Measurements from ENCODE around the gene FKBP2.

DNA sequence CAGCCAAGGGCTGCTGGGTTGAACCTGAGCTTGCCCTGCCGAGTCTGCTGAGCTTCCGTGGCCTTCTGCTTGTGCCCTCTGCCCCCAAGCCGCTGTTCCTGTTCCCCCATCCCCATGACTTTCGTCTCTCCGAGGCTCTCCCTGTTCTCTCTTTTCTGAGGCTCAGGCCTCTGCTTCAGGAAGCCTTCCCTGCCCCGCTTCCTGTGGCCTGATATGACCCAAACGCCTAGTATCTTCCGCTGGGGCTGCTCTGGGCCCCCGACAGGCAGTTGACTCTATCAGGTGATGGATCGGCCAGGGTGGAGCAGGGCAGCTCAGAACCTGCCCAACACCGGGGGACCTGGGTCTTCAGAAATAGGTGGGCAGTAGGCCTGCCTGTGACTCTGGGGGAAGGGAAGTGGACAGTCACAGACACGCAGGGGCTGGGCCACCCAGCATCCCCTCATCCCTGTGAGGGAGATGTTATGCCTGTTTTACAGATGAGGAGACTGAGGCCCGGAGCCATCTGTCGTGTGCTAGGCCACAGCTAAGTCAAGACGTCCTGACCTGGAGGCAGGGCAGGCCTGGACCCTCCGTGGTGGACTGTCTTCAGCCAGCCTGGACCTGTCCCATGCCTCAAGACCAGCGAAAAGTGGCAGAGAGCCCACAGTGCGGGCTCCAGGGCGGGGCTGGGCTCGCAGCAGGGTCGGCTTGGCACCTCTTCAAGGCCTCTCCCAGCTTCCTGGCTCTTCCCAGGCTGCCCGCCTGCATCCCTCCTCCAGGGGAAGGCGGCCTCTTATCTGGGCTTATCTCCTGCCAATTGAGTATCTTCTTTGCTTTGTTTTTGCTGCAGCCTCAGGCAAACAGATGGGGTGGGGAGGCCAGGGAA, 27.4 kb downstream of the FKBP2 start:
- TF ChIP-seq, protein P1, sequence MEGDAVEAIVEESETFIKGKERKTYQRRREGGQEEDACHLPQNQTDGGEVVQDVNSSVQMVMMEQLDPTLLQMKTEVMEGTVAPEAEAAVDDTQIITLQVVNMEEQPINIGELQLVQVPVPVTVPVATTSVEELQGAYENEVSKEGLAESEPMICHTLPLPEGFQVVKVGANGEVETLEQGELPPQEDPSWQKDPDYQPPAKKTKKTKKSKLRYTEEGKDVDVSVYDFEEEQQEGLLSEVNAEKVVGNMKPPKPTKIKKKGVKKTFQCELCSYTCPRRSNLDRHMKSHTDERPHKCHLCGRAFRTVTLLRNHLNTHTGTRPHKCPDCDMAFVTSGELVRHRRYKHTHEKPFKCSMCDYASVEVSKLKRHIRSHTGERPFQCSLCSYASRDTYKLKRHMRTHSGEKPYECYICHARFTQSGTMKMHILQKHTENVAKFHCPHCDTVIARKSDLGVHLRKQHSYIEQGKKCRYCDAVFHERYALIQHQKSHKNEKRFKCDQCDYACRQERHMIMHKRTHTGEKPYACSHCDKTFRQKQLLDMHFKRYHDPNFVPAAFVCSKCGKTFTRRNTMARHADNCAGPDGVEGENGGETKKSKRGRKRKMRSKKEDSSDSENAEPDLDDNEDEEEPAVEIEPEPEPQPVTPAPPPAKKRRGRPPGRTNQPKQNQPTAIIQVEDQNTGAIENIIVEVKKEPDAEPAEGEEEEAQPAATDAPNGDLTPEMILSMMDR (IDR thresholded peaks at IDR 0.05; ENCODE audit: insufficient read depth, low read depth, low read length): no peak
- TF ChIP-seq EZH2 (IDR thresholded peaks at IDR 0.05; ENCODE audit: insufficient read depth, low read length): no peak
